SH-SY5Y (cell line): ENCODE data around the gene STAT4.

Experiments used
- GATA2 ChIP-seq: IDR thresholded peaks from 2 replicates; pipeline ENCODE4 v1.6.1; 2011; ENCODE audit warnings: mild to moderate bottlenecking, low read depth, low read length
- GATA3 ChIP-seq: IDR thresholded peaks from 2 replicates; pipeline ENCODE4 v1.6.1; 2011; ENCODE audit warnings: low read depth, mild to moderate bottlenecking, low read length, moderate library complexity

DNA sequence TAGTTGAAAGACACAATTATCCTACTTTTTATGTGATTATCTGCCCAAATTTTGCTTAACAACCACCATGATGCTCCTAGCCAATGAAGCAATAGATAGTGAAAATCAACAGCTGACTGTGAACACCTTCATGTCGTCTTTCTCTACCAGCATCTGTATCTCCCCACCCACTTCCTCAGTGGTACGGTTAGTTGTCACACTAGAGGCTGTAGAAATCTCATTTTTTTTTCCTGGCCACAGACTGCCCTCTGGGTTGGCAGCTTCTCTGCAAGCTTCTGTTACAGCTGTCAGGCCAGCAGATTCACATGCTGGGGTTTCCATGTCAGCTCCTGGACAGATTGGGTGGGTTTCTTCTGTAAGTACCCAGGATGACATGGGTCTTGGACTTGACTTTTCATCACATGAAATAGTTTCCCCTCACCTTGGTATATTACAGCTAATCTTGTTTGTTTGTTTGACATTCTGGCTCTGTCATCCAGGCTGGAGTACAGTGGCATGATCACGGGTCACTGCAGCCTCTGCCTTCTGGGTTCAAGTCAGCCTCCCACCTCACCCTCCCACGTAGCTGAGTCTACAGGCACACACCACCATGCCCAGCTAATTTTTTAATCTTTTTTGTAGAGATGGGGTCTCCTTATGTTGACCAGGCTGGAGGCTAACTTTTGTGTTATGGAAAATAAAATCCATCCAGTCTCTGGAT, 24.3 kb downstream of the STAT4 start:
- TF ChIP-seq GATA3 (no peak), GATA2 (no peak)
